Muscle of leg (tissue), 16 donors: ENCODE data around the gene POU3F3. TPM values are rescaled to one million over a fixed set of nuclear protein-coding genes. Genes with fewer than 3 reads are reported as not detected.

ENCODE experiments used
- DNase-seq: peaks from one replicate; pipeline ENCODE4 v3.0.0; 2013
- H3K27ac ChIP-seq: one replicate; pipeline ENCODE4 v1.5.1; 2013; ENCODE audit warnings: mild to moderate bottlenecking, low read length, control low read depth
- H3K27me3 ChIP-seq: one replicate; pipeline ENCODE4 v1.6.1; 2013; ENCODE audit warnings: low read length; ENCODE audit not compliant: control insufficient read depth, insufficient read depth
- H3K36me3 ChIP-seq: one replicate; pipeline ENCODE4 v1.6.1; 2013; ENCODE audit warnings: low read length; ENCODE audit not compliant: control insufficient read depth, insufficient read depth
- H3K4me1 ChIP-seq: one replicate; pipeline ENCODE4 v1.6.1; 2013; ENCODE audit warnings: low read length; ENCODE audit not compliant: control insufficient read depth, insufficient read depth
- H3K4me3 ChIP-seq: one replicate; pipeline ENCODE4 v1.5.1; 2013; ENCODE audit warnings: low read length, control low read depth
- H3K9me3 ChIP-seq: replicated peaks from 2 replicates; pipeline ENCODE4 v1.6.1; 2013; ENCODE audit warnings: low read depth, low read length; ENCODE audit not compliant: control insufficient read depth
- WGBS: methylation state at CpG from one replicate; pipeline ENCODE4 v1.1.5; 2013; ENCODE audit warnings: missing lambda C conversion rate; ENCODE audit not compliant: insufficient coverage; 5-methylcytosine and 5-hydroxymethylcytosine counted together
- long read RNA-seq, 11 donors: transcript quantifications; one replicate each; lab custom pipeline, GENCODE V29; 2026
- polyA plus RNA-seq, 8 donors: library from polyadenylated mRNA; unstranded; fragments of 120-200 nt; gene quantifications; one replicate each; pipeline versions ENCODE4 v1.2.1 to v1.2.3, GENCODE V29; 2013; ENCODE audit warnings: inconsistent platforms in 1 of 8, low replicate concordance in 1 of 8; ENCODE audit not compliant: insufficient read length in 8 of 8, insufficient read depth in 1 of 8
- total RNA-seq: library from RNA; stranded (reverse); fragments of 120-200 nt; gene quantifications from one replicate; pipeline ENCODE4 v1.2.4, GENCODE V29; 2013

The POU3F3 gene
- total RNA-seq (0.13 TPM), polyA plus RNA-seq (under 1 TPM in 4 of 8 donors, not detected in 4; 0.05 to 0.14 (median 0.12) TPM)
- long read RNA-seq, donor 1: 0 reads
- long read RNA-seq, donor 2: 0 reads
- long read RNA-seq, donor 3: 0 reads
- long read RNA-seq, donor 4, partial matches to known transcripts: 0 of 1 reads
- long read RNA-seq, donor 4, other reads (novel, unspliced or antisense): 0 of 1 reads
- long read RNA-seq, donor 5: 0 reads
- long read RNA-seq, donor 6: 0 reads
- long read RNA-seq, donor 7: 0 reads
- long read RNA-seq, donor 8: 0 reads
- long read RNA-seq, donor 9: 0 reads
- long read RNA-seq, donor 10: 0 reads
- long read RNA-seq, donor 11: 0 reads

DNA sequence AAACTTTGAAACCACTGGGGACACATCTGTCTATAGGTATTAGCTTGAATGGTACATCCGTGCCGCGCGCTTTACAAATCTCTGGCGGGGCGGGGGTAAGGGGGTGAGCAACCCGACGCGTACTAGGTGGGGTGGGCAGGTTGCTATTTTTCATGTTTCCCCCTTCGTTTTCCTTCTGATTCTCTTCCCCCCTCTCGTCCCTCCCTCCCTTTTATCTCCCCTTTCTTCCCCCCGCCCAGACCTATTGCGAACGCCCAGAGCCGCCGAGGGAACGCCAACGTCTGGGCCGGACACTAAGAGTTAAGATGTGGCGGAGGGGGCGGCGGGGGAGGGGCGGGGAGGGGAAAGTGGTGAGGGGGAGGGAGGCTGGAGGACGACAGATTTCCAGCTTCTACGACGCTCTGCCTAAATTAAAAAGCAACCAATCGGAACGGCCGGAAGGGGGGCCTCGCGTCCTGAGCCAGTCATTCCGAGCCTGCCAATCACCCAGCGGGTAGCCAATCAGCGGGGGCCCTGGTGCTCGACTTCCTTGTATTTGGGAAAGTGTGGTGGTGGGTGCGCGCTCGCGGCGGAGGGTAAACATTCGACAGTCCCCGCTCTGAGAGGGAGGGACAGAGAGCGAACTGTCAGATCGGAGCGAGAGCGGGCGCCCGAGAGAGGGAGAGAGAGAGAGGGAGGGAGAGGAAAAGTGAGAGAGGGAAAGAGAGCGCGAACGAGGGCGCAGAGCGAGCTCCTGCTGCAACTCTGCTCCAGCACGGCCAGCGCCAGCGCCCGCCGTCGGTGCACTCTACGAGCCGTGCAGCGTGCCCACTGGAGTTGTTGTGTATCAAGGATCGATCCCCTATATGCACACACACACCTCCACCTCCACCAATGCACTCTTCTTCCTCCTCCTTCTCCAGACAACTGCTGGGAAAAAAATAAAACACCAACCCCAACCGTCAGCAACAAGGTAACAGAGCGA lies at the start of gene POU3F3:
POU3F3 (plus strand) TSS at position 582 of the 964 bp plus-strand sequence. CDS start 1,396 bp downstream, outside the sequence.
- Histone ChIP-seq H3K36me3 (no peaks in the 10 kb centered on the region), H3K27me3 (peaks cover 72% of the 10 kb centered on the region), H3K27ac (no peak within 1 kb of the TSS), H3K9me3 (no peaks in the 10 kb centered on the region), H3K4me1 (peaks cover 33% of the 10 kb centered on the region), H3K4me3 (peak within 1 kb of the TSS; percentile 31)
- 2% methylated on average over 32 of the region's 65 CpGs for WGBS
- DNase-seq: peak; percentile 89

DNA sequence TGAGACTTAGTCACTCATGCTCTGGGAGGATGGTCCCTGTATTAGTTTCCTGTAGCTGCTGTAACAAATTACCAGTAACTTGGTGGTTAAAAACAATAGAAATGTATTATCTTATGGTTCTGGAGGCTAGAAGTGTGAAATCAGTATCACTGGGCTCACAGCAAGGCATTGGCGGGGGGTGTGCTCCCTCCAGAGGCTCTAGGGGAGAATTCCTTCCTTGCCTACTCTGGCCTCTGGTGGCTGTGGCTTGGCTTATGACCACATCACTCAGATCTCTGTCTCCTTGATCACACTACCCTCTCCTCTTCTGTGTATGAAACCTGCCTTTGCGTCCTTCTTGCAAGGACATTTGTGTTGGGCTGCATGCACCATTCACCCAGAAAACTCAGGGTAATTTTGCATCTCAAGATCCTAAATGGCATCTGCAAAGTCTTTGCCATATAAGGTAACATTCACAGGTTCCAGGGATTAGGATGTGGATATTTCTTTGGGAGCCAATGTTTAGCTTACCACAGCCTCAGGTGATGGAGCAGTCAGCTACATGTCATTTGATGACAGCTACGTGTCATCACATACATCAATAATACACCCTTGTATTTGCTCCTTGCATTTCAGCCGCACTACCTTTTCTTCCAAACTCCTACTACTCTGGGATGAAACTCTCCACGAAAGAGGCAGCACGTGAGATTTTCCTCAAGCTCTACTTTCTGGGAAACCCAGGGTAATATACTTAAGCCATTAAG lies 49.6 kb upstream of the POU3F3 start:
- no peaks in the 10 kb centered on the region for H3K9me3 ChIP-seq
- H3K27me3 ChIP-seq: no peaks in the 10 kb centered on the region
- H3K4me1 ChIP-seq: no peaks in the 10 kb centered on the region
- H3K27ac ChIP-seq: no peak overlapping the region
- no peak overlapping the region for H3K4me3 ChIP-seq
- DNase-seq: no peak
- WGBS: 88% methylated on average over 3 of the region's 6 CpGs
- H3K36me3 ChIP-seq: no peaks in the 10 kb centered on the region

DNA sequence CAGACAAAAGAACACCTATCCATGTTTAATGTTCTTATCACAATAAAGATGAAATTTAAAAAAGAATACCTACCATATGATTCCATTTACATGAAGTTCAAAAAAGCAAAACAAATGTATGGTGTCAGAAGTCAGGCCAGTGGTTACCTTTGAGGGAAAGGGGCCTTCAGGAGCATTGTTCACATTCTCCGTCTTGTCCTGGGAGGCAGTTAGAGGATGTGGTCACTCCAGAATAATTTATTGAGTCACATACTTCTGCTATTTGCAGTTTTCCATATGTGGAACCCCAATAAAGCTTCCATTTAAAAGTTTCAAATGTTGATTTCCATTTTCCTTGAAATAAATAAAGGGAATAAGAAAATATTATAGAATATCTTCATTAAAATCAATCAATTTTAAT lies 41.6 kb upstream of the POU3F3 start:
- Histone ChIP-seq H3K27me3 (no peaks in the 10 kb centered on the region), H3K27ac (no peak overlapping the region), H3K9me3 (no peaks in the 10 kb centered on the region), H3K4me3 (no peak overlapping the region), H3K36me3 (no peaks in the 10 kb centered on the region), H3K4me1 (no peaks in the 10 kb centered on the region)
- WGBS: no CpG with 5 or more reads among the region's 1 CpG
- DNase-seq: no peak

DNA sequence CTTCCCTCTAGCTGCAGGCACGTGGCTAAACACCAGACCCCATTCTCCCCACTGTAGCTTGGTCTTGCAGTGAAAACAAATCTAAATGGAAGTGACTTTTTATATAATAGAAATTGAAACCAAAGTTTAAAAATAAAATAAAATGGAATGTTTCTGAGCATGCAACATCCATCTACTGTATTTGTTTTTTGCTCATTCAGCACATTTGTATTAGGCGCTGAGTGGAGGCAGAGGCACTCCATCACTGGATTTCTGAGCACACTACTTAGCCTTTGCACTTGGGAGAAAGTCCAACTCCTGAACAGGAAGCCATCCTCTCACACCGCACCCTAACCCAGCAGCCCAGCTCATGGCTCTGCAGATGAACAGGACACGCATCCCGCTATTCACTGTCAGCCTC lies 37.8 kb upstream of the POU3F3 start:
- 88% methylated on average over 4 of the region's 5 CpGs for WGBS
- no peak for DNase-seq

DNA sequence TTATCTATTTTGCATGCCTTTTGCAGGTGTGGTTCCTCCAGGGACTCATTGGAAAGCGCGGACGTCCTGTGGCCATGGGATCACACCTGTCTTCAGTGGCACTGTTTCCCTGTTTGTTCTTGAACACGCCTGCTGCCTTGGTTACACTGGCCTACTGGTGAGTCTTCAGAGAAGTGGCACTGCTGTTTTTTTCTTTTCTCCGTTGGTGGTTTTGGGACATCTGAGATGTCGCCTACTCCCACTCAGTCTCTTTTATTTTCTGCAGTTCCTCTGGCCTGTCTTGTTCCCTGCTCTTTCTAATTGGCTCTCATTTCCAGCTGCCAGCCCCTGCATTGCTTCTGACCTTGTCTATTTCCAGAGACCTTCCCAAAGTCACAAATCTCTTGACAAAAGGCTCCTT lies 35.7 kb upstream of the POU3F3 start:
- Histone ChIP-seq H3K27me3 (peaks cover 2% of the 10 kb centered on the region), H3K4me1 (no peaks in the 10 kb centered on the region), H3K9me3 (no peaks in the 10 kb centered on the region), H3K36me3 (no peaks in the 10 kb centered on the region), H3K4me3 (no peak overlapping the region), H3K27ac (no peak overlapping the region)
- DNase-seq: no peak
- WGBS: 74% methylated on average over 5 of the region's 6 CpGs

More for the DNA sequence above, 37.8 kb upstream of the POU3F3 start:
- Histone ChIP-seq H3K9me3 (no peaks in the 10 kb centered on the region), H3K27ac (no peak overlapping the region), H3K36me3 (no peaks in the 10 kb centered on the region), H3K4me3 (no peak overlapping the region), H3K27me3 (peaks cover 2% of the 10 kb centered on the region), H3K4me1 (no peaks in the 10 kb centered on the region)

DNA sequence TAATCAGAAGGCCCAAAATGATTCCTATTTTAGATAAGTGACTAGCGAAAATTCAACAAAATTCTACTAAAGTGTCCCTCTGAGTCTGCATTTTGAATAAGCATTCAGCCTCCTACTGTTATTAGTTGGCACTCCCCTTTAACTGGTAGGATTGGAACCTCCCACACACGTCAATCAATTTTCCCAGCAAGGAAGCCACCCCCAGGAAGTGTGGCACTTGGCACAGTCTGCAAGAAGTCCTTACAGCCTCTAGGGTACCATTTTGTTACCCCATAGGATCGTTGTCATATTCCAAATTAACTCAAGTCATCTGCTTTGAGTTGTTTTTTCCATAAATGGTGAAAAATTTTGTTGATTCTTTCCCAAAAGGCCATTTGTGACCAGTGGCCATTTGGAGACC lies 33.8 kb upstream of the POU3F3 start:
- H3K36me3 ChIP-seq: no peaks in the 10 kb centered on the region
- peaks cover 2% of the 10 kb centered on the region for H3K27me3 ChIP-seq
- no peak overlapping the region for H3K27ac ChIP-seq
- DNase-seq: no peak
- no peaks in the 10 kb centered on the region for H3K9me3 ChIP-seq
- no peaks in the 10 kb centered on the region for H3K4me1 ChIP-seq
- H3K4me3 ChIP-seq: no peak overlapping the region
- WGBS: no CpG with 5 or more reads among the region's 3 CpGs

DNA sequence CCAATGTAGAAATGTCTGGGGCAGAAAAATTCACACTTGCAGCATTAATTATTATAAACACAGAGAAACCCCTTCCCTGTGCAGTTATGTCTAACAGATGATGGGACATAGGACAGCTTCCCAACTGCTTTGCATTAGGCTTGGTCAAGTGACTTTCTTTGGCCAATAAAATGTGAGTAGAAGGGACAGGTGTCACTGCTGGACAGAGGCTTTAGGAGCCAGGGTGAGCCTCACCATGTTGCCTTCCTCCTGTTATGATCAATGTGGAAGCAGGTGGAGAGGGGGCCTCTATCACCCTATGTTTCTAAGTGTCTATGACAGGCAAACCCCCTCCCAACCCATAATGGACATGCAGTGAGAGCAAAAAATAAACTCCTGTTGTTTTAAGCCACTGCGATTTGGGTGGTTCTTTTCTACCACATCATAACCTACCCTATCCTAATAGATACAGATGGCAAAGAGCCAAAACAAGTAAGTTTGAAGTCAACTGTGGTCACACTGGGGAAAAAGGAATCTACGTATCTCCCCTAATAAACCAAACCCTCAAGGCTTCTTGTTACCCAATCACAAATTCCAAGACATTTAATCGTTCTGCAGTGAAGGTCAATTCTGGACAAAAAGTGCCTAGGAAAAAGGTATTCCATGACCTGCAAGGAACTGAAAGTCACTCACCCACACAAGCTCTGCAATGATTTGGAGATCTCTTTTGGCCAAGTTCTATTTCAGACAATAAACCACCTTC lies 28.6 kb upstream of the POU3F3 start:
- no peaks in the 10 kb centered on the region for H3K4me1 ChIP-seq
- no peak overlapping the region for H3K27ac ChIP-seq
- no peaks in the 10 kb centered on the region for H3K36me3 ChIP-seq
- WGBS: 100% methylated on average over 1 of the region's 3 CpGs
- no peak for DNase-seq
- H3K27me3 ChIP-seq: no peaks in the 10 kb centered on the region
- H3K9me3 ChIP-seq: no peaks in the 10 kb centered on the region
- H3K4me3 ChIP-seq: no peak overlapping the region

DNA sequence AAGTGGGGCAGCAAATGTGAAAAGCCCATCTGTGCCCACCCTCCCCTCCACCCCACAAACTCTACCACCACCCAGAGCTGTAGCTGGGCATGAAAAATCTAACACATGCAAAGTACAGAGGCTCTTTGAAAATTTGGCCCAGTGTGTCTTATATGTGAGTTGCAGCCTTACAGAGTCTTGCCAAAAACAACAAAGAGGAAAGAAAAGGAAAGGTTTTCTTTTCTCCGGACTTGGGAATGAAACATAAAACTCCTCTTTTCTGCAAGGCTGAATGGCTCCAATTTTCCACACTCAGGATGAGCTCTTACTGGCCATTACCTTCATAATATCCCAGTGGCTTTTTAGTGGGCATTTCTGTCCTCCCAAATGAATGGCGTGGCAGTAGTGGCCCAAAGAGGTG lies 27.9 kb upstream of the POU3F3 start:
- Histone ChIP-seq H3K4me1 (no peaks in the 10 kb centered on the region), H3K27me3 (no peaks in the 10 kb centered on the region), H3K4me3 (no peak overlapping the region), H3K9me3 (no peaks in the 10 kb centered on the region), H3K27ac (no peak overlapping the region), H3K36me3 (no peaks in the 10 kb centered on the region)
- no CpG with 5 or more reads among the region's 2 CpGs for WGBS
- peak; percentile 38 for DNase-seq

DNA sequence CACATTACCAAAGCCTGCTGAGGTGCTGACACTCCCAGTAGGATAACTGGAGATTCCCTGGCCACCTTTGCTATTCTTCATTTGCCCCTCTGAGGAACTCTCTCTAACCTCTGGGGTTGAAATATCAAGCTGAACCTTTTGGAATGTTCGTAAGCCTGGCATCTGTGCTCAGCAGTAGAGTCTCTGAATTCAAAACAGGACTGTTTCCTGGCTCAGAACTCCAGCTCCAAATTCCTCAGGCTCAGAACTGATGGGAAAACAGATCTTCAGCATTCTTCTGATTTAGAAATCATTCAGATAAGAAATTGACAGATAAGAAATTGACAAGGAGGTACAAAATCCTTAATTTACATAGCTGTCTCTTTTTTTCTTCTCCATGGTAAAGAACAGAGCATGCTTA lies 22.2 kb upstream of the POU3F3 start:
- no peak for DNase-seq
- WGBS: 57% methylated on average over 1 of the region's 1 CpG
- no peak overlapping the region for H3K4me3 ChIP-seq
- no peak overlapping the region for H3K27ac ChIP-seq
- H3K4me1 ChIP-seq: no peaks in the 10 kb centered on the region
- no peaks in the 10 kb centered on the region for H3K9me3 ChIP-seq
- H3K27me3 ChIP-seq: peaks cover 5% of the 10 kb centered on the region
- H3K36me3 ChIP-seq: no peaks in the 10 kb centered on the region
